SK-N-SH treated with all-trans-retinoic acid at 6 μM for 48 hours (cell line): ENCODE results near the gene CCDC170.

Experiments used
- ATAC-seq: fragments of 200-7000 bp; cut with Tn5 transposase; 3 replicates; pipeline ENCODE4 v1.9.1; 2020; ENCODE audit warnings: mild to moderate bottlenecking, moderate library complexity
- ARNTL ChIP-seq: fragments of 450-650 bp; formaldehyde crosslinking; IDR thresholded peaks from 2 replicates; pipeline ENCODE4 v1.5.0; 2020; ENCODE audit warnings: low read depth, mild to moderate bottlenecking, moderate library complexity, borderline replicate concordance
- CREB5 ChIP-seq: fragments of 250-450 bp; sonication (Bioruptor Pico); IDR thresholded peaks from 2 replicates; pipeline ENCODE4 v1.5.1; 2020; ENCODE audit warnings: low read depth, mild to moderate bottlenecking, moderate library complexity
- CSDC2 ChIP-seq: fragments of 250-450 bp; sonication (Bioruptor Pico); IDR thresholded peaks from 2 replicates; pipeline ENCODE4 v1.5.0; 2020; ENCODE audit warnings: mild to moderate bottlenecking, moderate library complexity
- CSRNP3 ChIP-seq: fragments of 250-450 bp; sonication (Bioruptor Pico); IDR thresholded peaks from 2 replicates; pipeline ENCODE4 v1.5.1; 2021; ENCODE audit warnings: mild to moderate bottlenecking, moderate library complexity
- ESRRG ChIP-seq: fragments of 250-450 bp; sonication (Bioruptor Pico); IDR thresholded peaks from 2 replicates; pipeline ENCODE4 v1.6.1; 2021; ENCODE audit warnings: mild to moderate bottlenecking
- OSR1 ChIP-seq: fragments of 250-450 bp; sonication (Bioruptor Pico); IDR thresholded peaks from 2 replicates; pipeline ENCODE4 v1.8.0; 2022; ENCODE audit warnings: moderate library complexity, mild to moderate bottlenecking, inconsistent platforms
- POU6F1 ChIP-seq: fragments of 250-450 bp; sonication (Bioruptor Pico); IDR thresholded peaks from 2 replicates; pipeline ENCODE4 v1.8.0; 2021; ENCODE audit warnings: low read depth, mild to moderate bottlenecking, moderate library complexity, borderline replicate concordance
- PPARA ChIP-seq: fragments of 250-450 bp; sonication (Bioruptor Pico); IDR thresholded peaks from 2 replicates; pipeline ENCODE4 v1.5.0; 2020; ENCODE audit warnings: mild to moderate bottlenecking, borderline replicate concordance
- SNAI2 ChIP-seq: fragments of 250-450 bp; sonication (Bioruptor Pico); IDR thresholded peaks from 2 replicates; pipeline ENCODE4 v1.5.0; 2020; ENCODE audit warnings: mild to moderate bottlenecking, moderate library complexity
- TCF4 ChIP-seq: fragments of 250-450 bp; sonication (Bioruptor Pico); IDR thresholded peaks from 2 replicates; pipeline ENCODE4 v1.8.0; 2021; ENCODE audit warnings: mild to moderate bottlenecking, moderate library complexity, borderline replicate concordance
- TOX ChIP-seq: fragments of 250-450 bp; sonication (Bioruptor Pico); IDR thresholded peaks from 2 replicates; pipeline ENCODE4 v1.8.0; 2021; ENCODE audit warnings: mild to moderate bottlenecking, moderate library complexity, borderline replicate concordance
- TSHZ2 ChIP-seq: fragments of 250-450 bp; sonication (Bioruptor Pico); IDR thresholded peaks from 2 replicates; pipeline ENCODE4 v1.5.0; 2020; ENCODE audit warnings: mild to moderate bottlenecking, moderate library complexity
- ZFP30 ChIP-seq: fragments of 450-650 bp; formaldehyde crosslinking; IDR thresholded peaks from 2 replicates; pipeline ENCODE4 v1.5.0; 2022; ENCODE audit warnings: mild to moderate bottlenecking, moderate library complexity
- ZNF565 ChIP-seq: fragments of 450-650 bp; formaldehyde crosslinking; conservative IDR thresholded peaks from 2 replicates; pipeline ENCODE4 v1.5.0; 2020; ENCODE audit warnings: low read depth, mild to moderate bottlenecking, moderate library complexity
- ZNF70 ChIP-seq: fragments of 450-650 bp; formaldehyde crosslinking; IDR thresholded peaks from 2 replicates; pipeline ENCODE4 v1.5.0; 2020; ENCODE audit warnings: mild to moderate bottlenecking, moderate library complexity
- ZNF8 ChIP-seq: fragments of 450-650 bp; formaldehyde crosslinking; IDR thresholded peaks from 2 replicates; pipeline ENCODE4 v1.5.0; 2020; ENCODE audit warnings: mild to moderate bottlenecking, moderate library complexity

CCDC170 gene

GRCh38 chr6:151589667-151590066 is 95.8 kb downstream of the CCDC170 start:
- TF ChIP-seq ESRRG (CRISPR knock-in tag) (no peak), ARNTL (no peak), CSRNP3 (CRISPR knock-in tag) (no peak), CSDC2 (CRISPR knock-in tag) (no peak), POU6F1 (no peak), TCF4 (CRISPR knock-in tag) (no peak), OSR1 (no peak), ZFP30 (CRISPR knock-in tag) (no peak), TOX (no peak), SNAI2 (CRISPR knock-in tag) (no peak)

GRCh38 chr6:151590742-151591141 is 96.9 kb downstream of the CCDC170 start:
- no peak for TF ChIP-seq ZFP30 (CRISPR knock-in tag)
- TF ChIP-seq, all 23 proteins: peak for 0
- ATAC-seq, result no peak

More at GRCh38 chr6:151589667-151590066, 95.8 kb downstream of the CCDC170 start:
- ATAC-seq, result no peak

- TF ChIP-seq ZNF70 (CRISPR knock-in tag) (no peak), OSR1 (no peak), CSRNP3 (CRISPR knock-in tag) (no peak), PPARA (CRISPR knock-in tag) (no peak), CREB5 (no peak), SNAI2 (CRISPR knock-in tag) (no peak), CSDC2 (CRISPR knock-in tag) (no peak), TOX (no peak), ZNF8 (no peak), TCF4 (CRISPR knock-in tag) (no peak), POU6F1 (no peak), ZNF565 (CRISPR knock-in tag) (no peak), ARNTL (no peak), TSHZ2 (CRISPR knock-in tag) (no peak)
- ATAC-seq, result no peak
Observed at GRCh38 chr6:151592449-151593159, 98.8 kb downstream of the CCDC170 start.
